DND-41 (cell line): ENCODE data around the gene CHMP2B.

Experiments
- CTCF ChIP-seq: IDR thresholded peaks from 2 replicates; pipeline ENCODE4 v1.5.1; 2012; ENCODE audit warnings: borderline replicate concordance, low read length, moderate library complexity, mild to moderate bottlenecking; ENCODE audit not compliant: poor library complexity, severe bottlenecking; ENCODE audit errors: extremely low read depth
- EZH2 ChIP-seq: IDR thresholded peaks from 3 replicates; pipeline ENCODE4 v1.6.1; 2012; ENCODE audit warnings: borderline replicate concordance, low read depth, mild to moderate bottlenecking, moderate library complexity, low read length, inconsistent platforms; ENCODE audit not compliant: severe bottlenecking

GRCh38 chr3:87268646-87269211, 41.6 kb downstream of the CHMP2B start:
- TF ChIP-seq CTCF (no peak), EZH2 (no peak)
